Activated naive CD4-positive, alpha-beta T cell (primary cell): ENCODE data around the gene MINDY4.

Source experiments
- DNase-seq, 4 experiments: peaks; one replicate each; lab custom pipeline; 2025; lab: John Stamatoyannopoulos, UW

Gene MINDY4

DNA sequence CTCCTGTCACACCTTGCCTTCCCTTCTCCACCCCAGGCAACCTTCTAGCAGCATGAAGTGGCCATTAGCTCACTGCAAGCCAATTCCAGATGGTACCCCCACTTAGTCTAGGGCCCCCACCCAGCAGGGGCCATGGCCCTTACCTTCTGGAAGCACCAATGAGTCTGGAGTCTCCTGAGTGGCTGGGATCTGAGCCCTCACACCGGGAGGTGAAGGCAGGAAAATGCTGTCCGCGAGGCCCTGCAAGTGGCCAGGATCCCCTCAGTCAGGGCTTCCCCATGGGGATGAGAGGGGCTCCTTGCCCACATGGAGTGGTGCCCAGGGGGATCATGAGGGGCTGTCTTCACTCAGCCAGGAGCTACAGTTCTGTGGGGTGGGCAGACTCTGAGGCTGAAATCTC is 145.0 kb downstream of the MINDY4 start:
- no peak for DNase-seq

- DNase-seq, result no peak
These were observed 145.6 kb downstream of the MINDY4 start for GRCh38 chr7:30916767-30917166.

- DNase-seq, result no peak
These were observed 146.1 kb downstream of the MINDY4 start for GRCh38 chr7:30917216-30917893.

DNA sequence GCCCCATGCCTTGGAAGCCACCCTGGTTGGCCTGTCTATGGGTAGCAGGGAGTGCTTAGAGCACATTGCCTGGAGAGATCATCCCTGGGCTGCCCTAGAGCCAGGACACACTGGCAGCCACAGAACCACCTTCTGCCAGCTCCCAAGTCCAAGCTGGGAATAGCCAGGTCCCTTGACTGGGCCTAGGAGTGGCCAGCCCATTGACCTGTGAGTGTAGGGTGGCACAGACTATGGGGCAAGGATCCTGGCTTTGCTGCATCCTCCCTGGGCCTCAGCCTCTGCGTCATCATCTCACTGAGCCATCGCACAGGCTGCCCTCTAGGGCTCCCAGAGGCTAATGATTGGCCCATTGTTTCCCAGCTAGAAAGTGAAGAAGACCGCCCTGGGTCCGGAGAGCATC is 147.5 kb downstream of the MINDY4 start:
- DNase-seq, result no peak

- no peak for DNase-seq
These were observed 148.9 kb downstream of the MINDY4 start for GRCh38 chr7:30920021-30920583.

GRCh38 chr7:30920584-30921539 is 149.6 kb downstream of the MINDY4 start:
- DNase-seq, result no peak

- DNase-seq, result no peak
These were observed 150.6 kb downstream of the MINDY4 start for GRCh38 chr7:30921540-30922401.

DNA sequence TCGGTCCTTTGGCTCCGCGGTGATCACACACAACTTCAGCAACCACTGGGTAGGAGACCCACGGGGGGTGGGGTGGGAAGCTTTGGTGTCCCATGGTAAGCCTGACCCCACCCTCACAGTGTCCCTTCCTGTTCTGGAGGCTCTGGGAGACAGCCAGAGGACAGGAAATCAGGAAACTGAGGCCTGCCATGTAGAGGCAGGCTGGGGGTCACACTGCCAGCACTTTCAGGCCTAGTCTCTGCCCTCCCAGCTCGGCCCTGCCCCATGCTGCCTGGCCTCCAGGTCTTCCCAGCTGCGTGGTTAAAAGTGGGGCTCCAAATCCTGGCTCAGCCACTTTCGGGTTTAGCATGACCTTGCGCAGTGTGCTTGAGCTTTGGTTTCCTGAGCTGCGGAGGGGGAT is 151.4 kb downstream of the MINDY4 start:
- no peak for DNase-seq

DNA sequence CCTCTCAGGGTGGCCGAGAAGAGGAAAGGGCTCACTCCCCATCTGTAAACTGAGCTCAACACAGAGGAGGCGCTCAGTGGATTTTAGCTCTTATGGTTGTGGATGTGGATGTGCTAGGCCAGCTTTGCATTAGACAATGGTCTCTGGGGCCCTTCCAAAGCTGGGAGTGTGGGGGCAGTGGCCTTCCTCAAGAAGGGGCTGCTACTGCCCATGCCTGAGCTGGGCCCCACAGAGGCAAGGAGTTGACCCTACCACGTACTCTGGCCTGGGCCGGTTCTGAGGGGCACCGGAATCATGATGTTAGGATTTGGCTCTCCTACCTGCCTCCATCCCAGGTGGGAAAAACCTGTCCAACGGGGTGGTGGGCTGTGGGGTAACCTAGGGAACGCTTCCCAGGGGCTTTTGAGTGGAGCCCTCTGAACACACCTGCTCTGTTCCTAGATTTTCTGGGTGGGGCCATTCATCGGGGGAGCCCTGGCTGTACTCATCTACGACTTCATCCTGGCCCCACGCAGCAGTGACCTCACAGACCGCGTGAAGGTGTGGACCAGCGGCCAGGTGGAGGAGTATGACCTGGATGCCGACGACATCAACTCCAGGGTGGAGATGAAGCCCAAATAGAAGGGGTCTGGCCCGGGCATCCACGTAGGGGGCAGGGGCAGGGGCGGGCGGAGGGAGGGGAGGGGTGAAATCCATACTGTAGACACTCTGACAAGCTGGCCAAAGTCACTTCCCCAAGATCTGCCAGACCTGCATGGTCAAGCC is 152.0 kb downstream of the MINDY4 start:
- DNase-seq, result no peak

GRCh38 chr7:30923774-30924413 is 152.7 kb downstream of the MINDY4 start:
- DNase-seq, result no peak

DNA sequence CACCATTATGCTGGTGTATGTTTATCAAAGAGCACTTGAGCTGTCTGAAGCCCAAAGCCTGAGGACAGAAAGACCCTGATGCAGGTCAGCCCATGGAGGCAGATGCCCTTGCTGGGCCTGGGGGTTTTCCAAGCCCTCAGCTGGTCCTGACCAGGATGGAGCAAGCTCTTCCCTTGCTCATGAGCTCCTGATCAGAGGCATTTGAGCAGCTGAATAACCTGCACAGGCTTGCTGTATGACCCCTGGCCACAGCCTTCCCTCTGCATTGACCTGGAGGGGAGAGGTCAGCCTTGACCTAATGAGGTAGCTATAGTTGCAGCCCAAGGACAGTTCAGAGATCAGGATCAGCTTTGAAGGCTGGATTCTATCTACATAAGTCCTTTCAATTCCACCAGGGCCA is 153.4 kb downstream of the MINDY4 start:
- no peak for DNase-seq

GRCh38 chr7:30925117-30925516 is 153.9 kb downstream of the MINDY4 start:
- DNase-seq, result no peak

GRCh38 chr7:30925913-30926312 is 154.7 kb downstream of the MINDY4 start:
- no peak for DNase-seq

DNA sequence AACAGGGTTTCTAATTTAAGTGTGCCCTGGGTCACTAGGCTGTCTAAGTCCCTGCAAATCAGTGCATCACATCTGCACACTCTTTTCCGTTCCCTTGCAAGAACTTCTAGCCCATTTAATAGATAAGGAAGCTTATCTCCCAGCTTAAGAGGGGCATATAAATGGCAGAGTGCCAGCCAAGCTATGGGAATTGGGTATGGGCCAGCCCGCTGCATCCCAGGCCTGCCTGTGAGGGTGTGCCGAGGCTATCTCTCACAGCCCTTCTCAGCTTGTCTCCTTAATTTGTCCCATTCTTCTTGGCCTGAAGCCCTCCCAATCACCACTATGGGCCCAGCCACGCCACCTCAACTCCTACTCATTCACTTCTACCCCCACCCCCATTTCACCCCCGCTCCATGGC is 155.1 kb downstream of the MINDY4 start:
- DNase-seq, result no peak

GRCh38 chr7:30927040-30927439 is 155.8 kb downstream of the MINDY4 start:
- DNase-seq, result no peak

DNA sequence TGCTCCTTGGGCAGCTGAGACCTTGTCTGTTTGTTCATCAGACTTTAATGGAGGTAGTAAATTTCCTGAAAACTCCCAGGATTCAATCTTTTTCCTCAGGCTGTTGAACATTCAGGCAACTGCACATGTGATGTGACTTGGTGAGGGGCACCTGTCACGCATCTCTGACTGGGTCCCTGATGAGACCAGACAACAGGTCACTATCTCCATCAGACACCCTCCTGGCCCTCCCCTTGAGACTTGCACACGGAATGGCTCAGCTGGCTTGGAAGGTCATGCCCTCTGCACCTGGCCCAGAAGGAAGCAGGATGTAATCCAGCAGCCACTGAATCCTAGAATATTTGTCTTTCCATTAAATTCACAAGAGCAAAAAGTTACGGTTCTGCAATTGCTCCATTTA is 156.3 kb downstream of the MINDY4 start:
- DNase-seq, result no peak

DNA sequence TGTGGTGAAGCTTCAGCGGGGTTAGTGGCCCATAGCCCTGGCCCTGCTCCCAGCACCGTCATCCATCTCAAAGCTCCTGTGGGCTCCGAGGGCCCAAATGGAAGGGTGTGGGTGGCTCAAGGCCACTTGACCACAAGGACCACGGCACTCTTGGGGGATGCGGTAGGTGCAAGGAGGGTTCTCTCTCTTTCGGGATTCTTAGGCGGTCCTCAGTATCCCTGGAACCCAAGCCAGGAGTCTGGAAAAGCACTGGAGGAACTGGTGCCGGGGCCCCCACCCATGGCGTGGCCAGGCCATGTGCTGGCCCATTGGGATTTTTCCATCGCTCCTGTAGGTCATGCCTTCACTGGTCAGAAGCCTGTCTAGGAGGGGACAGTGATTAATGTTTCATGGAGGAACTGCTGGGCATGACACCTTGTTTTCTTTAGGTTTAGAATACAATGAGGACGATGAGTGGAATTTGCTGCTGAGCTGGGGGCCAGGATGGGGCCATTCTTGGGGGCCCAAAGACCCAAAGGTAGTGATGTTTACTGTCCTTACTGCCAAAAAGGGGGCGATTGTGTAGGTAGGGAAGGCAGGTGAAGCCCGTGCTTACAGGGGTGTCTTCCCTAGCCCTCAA is 157.1 kb downstream of the MINDY4 start:
- no peak for DNase-seq

DNA sequence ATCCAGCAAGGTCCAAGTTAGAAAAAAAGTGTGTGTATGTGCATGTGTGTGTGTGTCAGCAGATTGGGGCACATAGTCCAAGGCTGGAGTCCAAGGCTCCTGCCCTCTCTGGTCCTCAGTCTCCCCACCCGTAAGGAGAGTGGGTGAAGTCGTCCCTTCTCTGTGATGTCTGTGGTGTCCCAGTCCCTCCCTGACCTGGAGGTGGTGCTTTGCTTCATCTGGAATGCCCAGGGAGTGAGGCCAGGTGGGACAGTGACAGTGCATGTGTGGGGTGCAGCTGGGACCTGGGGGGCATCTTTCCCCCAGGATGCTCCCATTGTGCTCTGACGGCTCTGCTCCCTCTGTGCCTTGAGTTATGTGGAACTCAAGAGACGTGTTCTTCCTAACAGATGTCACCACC is 158.5 kb downstream of the MINDY4 start:
- DNase-seq, result no peak

GRCh38 chr7:30930621-30931020 is 159.4 kb downstream of the MINDY4 start:
- DNase-seq, result no peak
